ENCODE results near the gene MPC1L.

MPC1L gene

GRCh38 chrX:40603446-40603845 lies 19.8 kb upstream of the MPC1L start:
- no peak for ATAC-seq
- TF ChIP-seq CREB5 (CRISPR knock-in tag; IDR thresholded peaks at IDR 0.05; ENCODE audit: low read depth) (no peak), SNAI2 (CRISPR knock-in tag; IDR thresholded peaks at IDR 0.05) (no peak), ISL1 (CRISPR knock-in tag; IDR thresholded peaks at IDR 0.05) (no peak), ZNF565 (CRISPR knock-in tag; conservative IDR thresholded peaks at IDR 0.05; ENCODE audit: low read depth) (no peak), PATZ1 (CRISPR knock-in tag; IDR thresholded peaks at IDR 0.05; ENCODE audit: borderline replicate concordance) (no peak), POU6F1 (CRISPR knock-in tag; IDR thresholded peaks at IDR 0.05; ENCODE audit: borderline replicate concordance, low read depth) (no peak)

GRCh38 chrX:40607381-40607780 lies 15.8 kb upstream of the MPC1L start:
- no peak for TF ChIP-seq ZNF565 (CRISPR knock-in tag; conservative IDR thresholded peaks at IDR 0.05; ENCODE audit: low read depth)
- TF ChIP-seq TCF4 (CRISPR knock-in tag; IDR thresholded peaks at IDR 0.05; ENCODE audit: borderline replicate concordance): no peak
- no peak for TF ChIP-seq PPARA (CRISPR knock-in tag; IDR thresholded peaks at IDR 0.05; ENCODE audit: borderline replicate concordance)
- no peak for TF ChIP-seq ARNTL (CRISPR knock-in tag; IDR thresholded peaks at IDR 0.05; ENCODE audit: borderline replicate concordance, low read depth)
- TF ChIP-seq PATZ1 (CRISPR knock-in tag; IDR thresholded peaks at IDR 0.05; ENCODE audit: borderline replicate concordance): no peak
- no peak for TF ChIP-seq BACH2 (CRISPR knock-in tag; IDR thresholded peaks at IDR 0.05; ENCODE audit: borderline replicate concordance)
- TF ChIP-seq CREB5 (CRISPR knock-in tag; IDR thresholded peaks at IDR 0.05; ENCODE audit: low read depth): no peak
- no peak for TF ChIP-seq ZFP3 (CRISPR knock-in tag; IDR thresholded peaks at IDR 0.05)
- TF ChIP-seq ZNF70 (CRISPR knock-in tag; IDR thresholded peaks at IDR 0.05): no peak
- TF ChIP-seq ZNF8 (CRISPR knock-in tag; IDR thresholded peaks at IDR 0.05): no peak
- no peak for TF ChIP-seq GLIS3 (CRISPR knock-in tag; IDR thresholded peaks at IDR 0.05)
- no peak for TF ChIP-seq POU6F1 (CRISPR knock-in tag; IDR thresholded peaks at IDR 0.05; ENCODE audit: borderline replicate concordance, low read depth)
- no peak for ATAC-seq

- no peak for ATAC-seq
- TF ChIP-seq BACH2 (CRISPR knock-in tag; IDR thresholded peaks at IDR 0.05; ENCODE audit: borderline replicate concordance): no peak
- no peak for TF ChIP-seq ZNF70 (CRISPR knock-in tag; IDR thresholded peaks at IDR 0.05)
Measured at GRCh38 chrX:40612511-40612910, 10.7 kb upstream of the MPC1L start.

- no peak for ATAC-seq
- TF ChIP-seq CSRNP3 (CRISPR knock-in tag; IDR thresholded peaks at IDR 0.05) (no peak), CREB5 (CRISPR knock-in tag; IDR thresholded peaks at IDR 0.05; ENCODE audit: low read depth) (no peak), OSR1 (CRISPR knock-in tag; IDR thresholded peaks at IDR 0.05) (no peak), ZFP3 (CRISPR knock-in tag; IDR thresholded peaks at IDR 0.05) (no peak), POU6F1 (CRISPR knock-in tag; IDR thresholded peaks at IDR 0.05; ENCODE audit: borderline replicate concordance, low read depth) (no peak), GLIS3 (CRISPR knock-in tag; IDR thresholded peaks at IDR 0.05) (no peak), RARB (CRISPR knock-in tag; IDR thresholded peaks at IDR 0.05) (no peak), ISL1 (CRISPR knock-in tag; IDR thresholded peaks at IDR 0.05) (no peak), CSDC2 (CRISPR knock-in tag; IDR thresholded peaks at IDR 0.05) (no peak), TCF4 (CRISPR knock-in tag; IDR thresholded peaks at IDR 0.05; ENCODE audit: borderline replicate concordance) (no peak), ZC3H10 (CRISPR knock-in tag; IDR thresholded peaks at IDR 0.05) (no peak)
Measured at GRCh38 chrX:40615976-40616375, 7.3 kb upstream of the MPC1L start.
